ENCODE measurements around the gene CAMK4.

GRCh38 chr5:111408817-111409216 is 184.6 kb downstream of the CAMK4 start:
- TF ChIP-seq REST (IDR thresholded peaks at IDR 0.05; ENCODE audit: insufficient replicate concordance, low read depth) (no peak), CTCF (IDR thresholded peaks at IDR 0.05; ENCODE audit: insufficient read depth, low read length) (no peak), POLR2AphosphoS5 (IDR thresholded peaks at IDR 0.05; ENCODE audit: low read depth) (no peak)

Measured in HL-60 (cell line).